Ishikawa (cell line): ENCODE measurements around the gene HBEGF.

Experiments used
- CEBPB ChIP-seq: IDR thresholded peaks from 2 replicates; pipeline ENCODE4 v1.6.1; 2012
- CREB1 ChIP-seq: IDR thresholded peaks from 2 replicates; pipeline ENCODE4 v1.6.1; 2012; ENCODE audit warnings: low read depth
- EGR1 ChIP-seq: IDR thresholded peaks from 2 replicates; pipeline ENCODE4 v1.6.1; 2012
- EP300 ChIP-seq: IDR thresholded peaks from 2 replicates; pipeline ENCODE4 v1.6.1; 2012; ENCODE audit warnings: borderline replicate concordance
- FOXM1 ChIP-seq: IDR thresholded peaks from 2 replicates; pipeline ENCODE4 v1.6.1; 2012; ENCODE audit warnings: low read depth, borderline replicate concordance
- NFIC ChIP-seq: IDR thresholded peaks from 2 replicates; pipeline ENCODE4 v1.6.1; 2012
- RAD21 ChIP-seq: IDR thresholded peaks from 2 replicates; pipeline ENCODE4 v1.6.1; 2012; ENCODE audit warnings: low read depth
- TAF1 ChIP-seq: IDR thresholded peaks from 2 replicates; pipeline ENCODE4 v1.6.1; 2012; ENCODE audit warnings: low read depth, mild to moderate bottlenecking
- TCF12 ChIP-seq: IDR thresholded peaks from 2 replicates; pipeline ENCODE4 v1.6.1; 2012; ENCODE audit warnings: low read depth
- TEAD4 ChIP-seq: IDR thresholded peaks from 2 replicates; pipeline ENCODE4 v1.6.1; 2012
- YY1 ChIP-seq: IDR thresholded peaks from 2 replicates; pipeline ENCODE4 v1.6.1; 2012; ENCODE audit warnings: low read depth
- ZBTB7A ChIP-seq: IDR thresholded peaks from 2 replicates; pipeline ENCODE4 v1.6.1; 2012; ENCODE audit warnings: low read depth
- TF ChIP-seq, protein P1 (sequence below): IDR thresholded peaks from 2 replicates; pipeline ENCODE4 v1.6.1; 2012
- TF ChIP-seq, protein P2 (sequence below): IDR thresholded peaks from 2 replicates; pipeline ENCODE4 v1.6.1; 2012; ENCODE audit warnings: low read depth, mild to moderate bottlenecking
- TF ChIP-seq, protein P3 (sequence below): IDR thresholded peaks from 2 replicates; pipeline ENCODE4 v1.6.1; 2012

HBEGF gene

DNA sequence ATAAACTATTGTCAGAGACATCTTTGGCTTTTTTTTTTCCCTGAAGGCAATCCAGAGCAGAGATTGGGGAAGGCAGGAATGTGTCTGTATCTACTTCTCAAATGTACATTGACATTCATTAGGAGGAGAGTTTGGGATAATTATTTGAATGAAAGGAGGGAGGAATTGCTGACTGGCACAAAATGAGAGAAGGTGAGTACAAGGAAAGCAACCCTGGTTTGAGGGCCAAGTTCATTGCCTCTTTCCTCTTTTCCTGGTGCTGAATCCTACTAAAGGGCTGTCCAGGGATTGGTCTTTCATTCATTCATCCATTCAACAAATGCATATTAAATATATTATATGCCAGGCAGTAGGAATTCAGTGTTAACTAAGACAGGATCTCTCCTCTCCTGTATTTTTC, 36.5 kb upstream of the HBEGF start:
- TF ChIP-seq, protein P1, sequence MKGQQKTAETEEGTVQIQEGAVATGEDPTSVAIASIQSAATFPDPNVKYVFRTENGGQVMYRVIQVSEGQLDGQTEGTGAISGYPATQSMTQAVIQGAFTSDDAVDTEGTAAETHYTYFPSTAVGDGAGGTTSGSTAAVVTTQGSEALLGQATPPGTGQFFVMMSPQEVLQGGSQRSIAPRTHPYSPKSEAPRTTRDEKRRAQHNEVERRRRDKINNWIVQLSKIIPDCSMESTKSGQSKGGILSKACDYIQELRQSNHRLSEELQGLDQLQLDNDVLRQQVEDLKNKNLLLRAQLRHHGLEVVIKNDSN: no peak
- TF ChIP-seq FOXM1 (no peak), CEBPB (no peak), EP300 (no peak), ZBTB7A (no peak), NFIC (no peak), TEAD4 (no peak), TAF1 (no peak), RAD21 (no peak), CREB1 (no peak), TCF12 (no peak), EGR1 (no peak), YY1 (no peak)
- TF ChIP-seq, protein P2, sequence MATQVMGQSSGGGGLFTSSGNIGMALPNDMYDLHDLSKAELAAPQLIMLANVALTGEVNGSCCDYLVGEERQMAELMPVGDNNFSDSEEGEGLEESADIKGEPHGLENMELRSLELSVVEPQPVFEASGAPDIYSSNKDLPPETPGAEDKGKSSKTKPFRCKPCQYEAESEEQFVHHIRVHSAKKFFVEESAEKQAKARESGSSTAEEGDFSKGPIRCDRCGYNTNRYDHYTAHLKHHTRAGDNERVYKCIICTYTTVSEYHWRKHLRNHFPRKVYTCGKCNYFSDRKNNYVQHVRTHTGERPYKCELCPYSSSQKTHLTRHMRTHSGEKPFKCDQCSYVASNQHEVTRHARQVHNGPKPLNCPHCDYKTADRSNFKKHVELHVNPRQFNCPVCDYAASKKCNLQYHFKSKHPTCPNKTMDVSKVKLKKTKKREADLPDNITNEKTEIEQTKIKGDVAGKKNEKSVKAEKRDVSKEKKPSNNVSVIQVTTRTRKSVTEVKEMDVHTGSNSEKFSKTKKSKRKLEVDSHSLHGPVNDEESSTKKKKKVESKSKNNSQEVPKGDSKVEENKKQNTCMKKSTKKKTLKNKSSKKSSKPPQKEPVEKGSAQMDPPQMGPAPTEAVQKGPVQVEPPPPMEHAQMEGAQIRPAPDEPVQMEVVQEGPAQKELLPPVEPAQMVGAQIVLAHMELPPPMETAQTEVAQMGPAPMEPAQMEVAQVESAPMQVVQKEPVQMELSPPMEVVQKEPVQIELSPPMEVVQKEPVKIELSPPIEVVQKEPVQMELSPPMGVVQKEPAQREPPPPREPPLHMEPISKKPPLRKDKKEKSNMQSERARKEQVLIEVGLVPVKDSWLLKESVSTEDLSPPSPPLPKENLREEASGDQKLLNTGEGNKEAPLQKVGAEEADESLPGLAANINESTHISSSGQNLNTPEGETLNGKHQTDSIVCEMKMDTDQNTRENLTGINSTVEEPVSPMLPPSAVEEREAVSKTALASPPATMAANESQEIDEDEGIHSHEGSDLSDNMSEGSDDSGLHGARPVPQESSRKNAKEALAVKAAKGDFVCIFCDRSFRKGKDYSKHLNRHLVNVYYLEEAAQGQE: no peak
- TF ChIP-seq, protein P3, sequence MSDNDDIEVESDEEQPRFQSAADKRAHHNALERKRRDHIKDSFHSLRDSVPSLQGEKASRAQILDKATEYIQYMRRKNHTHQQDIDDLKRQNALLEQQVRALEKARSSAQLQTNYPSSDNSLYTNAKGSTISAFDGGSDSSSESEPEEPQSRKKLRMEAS: no peak

DNA sequence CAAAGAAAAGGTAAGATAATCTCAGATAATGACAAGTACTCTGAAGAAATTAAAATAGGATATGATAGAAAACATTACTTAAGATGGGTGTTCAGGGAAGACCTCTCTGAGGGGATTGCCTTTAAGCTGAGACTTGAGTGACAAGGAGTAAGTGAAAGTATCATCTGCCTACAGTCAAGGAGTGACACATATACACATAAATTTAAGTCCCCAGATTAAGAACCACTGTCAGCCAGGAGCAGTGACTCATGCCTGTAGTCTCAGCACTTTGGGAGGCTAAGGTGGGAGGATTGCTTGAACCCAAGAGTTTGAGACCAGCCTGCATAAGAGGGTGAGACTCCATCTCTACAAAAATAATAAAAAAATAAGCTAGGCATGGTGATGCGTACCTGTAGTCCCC, 35.6 kb upstream of the HBEGF start:
- TF ChIP-seq TCF12 (no peak), TAF1 (no peak), CEBPB (no peak), RAD21 (no peak), NFIC (no peak), EGR1 (no peak), FOXM1 (no peak), YY1 (no peak), TEAD4 (no peak), ZBTB7A (no peak), CREB1 (no peak), EP300 (no peak)
- TF ChIP-seq, protein P3: no peak
- TF ChIP-seq, protein P2: no peak
- TF ChIP-seq, protein P1: no peak

DNA sequence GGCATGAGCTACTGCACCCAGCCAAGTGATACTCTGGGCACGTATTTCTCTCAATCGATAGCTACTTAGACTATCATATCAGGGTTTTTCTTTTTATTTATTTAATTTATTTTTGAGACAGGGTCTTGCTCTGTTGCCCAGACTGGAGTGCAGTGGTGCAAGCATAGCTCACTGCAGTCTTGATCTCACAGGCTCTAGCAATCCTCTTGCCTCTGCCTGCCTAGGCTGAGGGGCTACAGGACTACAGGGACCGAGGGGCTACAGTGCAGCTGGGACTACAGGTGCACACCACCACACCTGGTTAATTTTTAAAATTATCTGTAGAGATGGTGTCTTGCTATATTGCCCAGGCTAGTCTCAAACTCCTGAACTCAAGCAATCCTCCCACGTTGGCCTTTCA, 34.9 kb upstream of the HBEGF start:
- TF ChIP-seq TAF1: no peak
- TF ChIP-seq, protein P1: no peak

DNA sequence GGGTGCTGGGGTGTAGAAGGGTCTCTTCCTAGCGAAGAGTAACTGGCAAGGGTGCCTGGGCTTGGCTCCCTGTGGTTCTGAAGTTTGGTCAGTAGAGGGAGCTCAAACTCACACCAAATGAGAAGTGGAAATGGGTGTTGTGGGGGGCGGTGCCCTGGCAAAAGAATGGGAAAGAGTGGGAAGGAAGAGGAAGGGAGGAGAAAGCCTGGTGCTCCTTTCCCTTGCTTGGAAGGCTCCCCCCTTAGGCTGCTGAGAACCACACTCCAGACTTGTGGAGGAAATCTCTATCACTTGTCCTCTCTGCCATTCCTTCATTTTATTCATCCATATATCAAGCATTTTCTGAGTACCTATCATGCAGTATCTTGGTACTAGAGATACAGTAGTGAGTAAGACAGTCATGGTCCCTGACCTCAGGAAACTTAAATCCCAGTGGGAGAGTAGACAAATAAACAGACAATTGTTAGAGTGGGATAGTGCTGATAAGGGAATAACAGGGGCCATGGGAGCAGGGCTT, 26.6 kb upstream of the HBEGF start:
- no peak for TF ChIP-seq TCF12
- TF ChIP-seq RAD21: peak; percentile 88

DNA sequence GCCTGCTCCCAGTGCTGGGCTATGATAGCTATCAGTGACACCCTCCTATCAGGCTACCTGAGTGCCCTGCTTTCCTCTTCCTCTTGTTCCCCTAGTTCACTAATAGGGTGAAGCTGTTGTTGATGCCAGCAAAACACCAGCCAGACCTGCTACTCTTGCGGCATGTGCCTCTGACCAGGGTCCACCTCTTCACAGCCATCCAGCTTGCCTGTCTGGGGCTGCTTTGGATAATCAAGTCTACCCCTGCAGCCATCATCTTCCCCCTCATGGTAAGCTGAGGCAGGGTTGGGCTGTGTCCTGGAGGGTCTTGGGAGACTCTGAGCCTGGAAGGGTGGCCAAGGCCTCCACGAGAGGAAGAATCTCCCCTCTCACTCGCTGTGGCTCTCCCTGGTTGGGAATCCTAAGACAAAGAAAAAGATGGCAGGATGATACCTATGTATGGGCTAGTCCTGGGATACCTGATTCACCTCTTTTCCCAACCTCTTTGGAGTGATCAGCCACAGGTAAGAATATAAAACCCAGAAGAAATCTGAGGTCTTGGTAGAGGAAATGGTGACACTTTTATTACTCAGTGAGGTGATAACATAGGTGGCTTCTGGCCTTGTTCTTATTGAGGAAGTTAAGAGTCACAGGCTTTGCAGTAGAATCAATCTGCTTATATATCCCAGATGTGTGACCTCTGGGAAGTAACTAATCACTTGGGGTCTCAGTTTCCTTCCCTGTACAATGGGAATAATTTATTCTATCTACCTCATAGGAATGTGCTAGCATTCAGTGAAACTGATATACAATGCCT, 25.2 kb upstream of the HBEGF start:
- TF ChIP-seq EP300: no peak
- TF ChIP-seq, protein P2: no peak
- no peak for TF ChIP-seq NFIC
- no peak for TF ChIP-seq YY1
- TF ChIP-seq CEBPB: no peak
- TF ChIP-seq CREB1: no peak
- no peak for TF ChIP-seq TEAD4
- no peak for TF ChIP-seq ZBTB7A
- TF ChIP-seq, protein P3: no peak
- no peak for TF ChIP-seq TCF12
- TF ChIP-seq TAF1: no peak
- TF ChIP-seq, protein P1: no peak
